Sigmoid colon (tissue), 7 donors: Measurements from ENCODE around the gene ABHD15. TPM values are rescaled to one million over a fixed set of nuclear protein-coding genes. Genes with fewer than 3 reads are reported as not detected.
A peak's percentile ranks its signal among the peaks of the same experiment; 100 is the strongest.

Experiments used
- DNase-seq: peaks from one replicate; pipeline ENCODE4 v3.0.0-alpha.2; 2019
- H3K27ac ChIP-seq, 4 donors: fragments of 200-600 bp; sonication (generic); one replicate each; pipeline ENCODE4 v1.5.1; 2016 to 2019; ENCODE audit warnings: mild to moderate bottlenecking in 1 of 4
- H3K27me3 ChIP-seq, 3 donors: fragments of 200-600 bp; sonication (generic); one replicate each; pipeline ENCODE4 v1.5.1; 2019; ENCODE audit warnings: mild to moderate bottlenecking in 1 of 3
- H3K36me3 ChIP-seq, 4 donors: fragments of 200-600 bp; sonication (generic); one replicate each; pipeline ENCODE4 v1.5.1; 2016 to 2019
- H3K4me1 ChIP-seq, 4 donors: fragments of 200-600 bp; sonication (generic); one replicate each; pipeline ENCODE4 v1.5.1; 2017 to 2019
- H3K4me3 ChIP-seq, 4 donors: fragments of 200-600 bp; sonication (generic); one replicate each; pipeline ENCODE4 v1.5.1; 2017 to 2019; ENCODE audit warnings: mild to moderate bottlenecking in 2 of 4, moderate library complexity in 1 of 4
- H3K9me3 ChIP-seq, 4 donors: fragments of 200-600 bp in 3 of 4; sonication (generic) in 3 of 4; one replicate each; pipeline versions ENCODE4 v1.5.1 to v1.6.1; 2013 to 2019
- CTCF ChIP-seq, 4 experiments: fragments of 450-650 bp in 3 of 4; fragments of 200-600 bp in 1 of 4; IDR thresholded peaks; one replicate each; pipeline ENCODE4 v1.5.1; 2016 to 2019; ENCODE audit warnings: antibody characterized with exemption in 4 of 4, mild to moderate bottlenecking in 3 of 4, moderate library complexity in 2 of 4
- EP300 ChIP-seq, 4 donors: sonication (generic); formaldehyde crosslinking; IDR thresholded peaks; one replicate each; pipeline ENCODE4 v1.6.1; 2017; ENCODE audit warnings: antibody characterized with exemption in 4 of 4
- POLR2A ChIP-seq, 2 donors: fragments of 450-650 bp; IDR thresholded peaks; one replicate each; pipeline ENCODE4 v1.6.1; 2016; ENCODE audit warnings: antibody characterized with exemption in 2 of 2, mild to moderate bottlenecking in 2 of 2, moderate library complexity in 2 of 2
- POLR2AphosphoS5 ChIP-seq, 4 donors: sonication (generic); formaldehyde crosslinking; IDR thresholded peaks; one replicate each; pipeline ENCODE4 v1.6.1; 2017; ENCODE audit warnings: antibody characterized with exemption in 4 of 4
- WGBS, 2 donors: extraction: QIAGEN DNeasy Blood & Tissue Kit; methylation state at CpG; one replicate each; pipeline ENCODE4 v1.1.7; 2013; 5-methylcytosine and 5-hydroxymethylcytosine counted together
- intact Hi-C: fragments of 100-400 bp; cut with DNase I; formaldehyde crosslinking; loops from one replicate; pipeline ENCODE4 v1.15.1; 2023
- polyA plus RNA-seq, 3 donors: library from polyadenylated mRNA; stranded (reverse); fragments of 200-250 nt; gene quantifications; one replicate each; pipeline ENCODE4 v1.2.3, GENCODE V29; 2013
- total RNA-seq, 4 donors: library from RNA; depleted of rRNA; stranded (reverse); fragments of >200 nt; gene quantifications; one replicate each; pipeline ENCODE4 v1.1.0, GENCODE V29; 2016
- donor health status: healthy with polysubstance abuse.
- donor health status: Bipolar disorder and iron deficiency.
- donor health status: healthy.

The ABHD15 gene
- total and polyA plus RNA-seq, 7 donors = 4.1 to 10.8 (median 5.4) TPM

- 15 to 23% methylated on average over 13 of the region's 13 CpGs for WGBS, 2 donors
- H3K9me3 ChIP-seq = no peaks in the 10 kb centered on the region
- no peaks in the 10 kb centered on the region for H3K27me3 ChIP-seq
- intact Hi-C loops = loop anchor here (1.0 to 10.0 kb wide), 2 partner anchors 23 to 151 kb away; no protein-coding TSS in a partner anchor
- H3K4me3 ChIP-seq = peak overlapping the region; percentile 12 to 40 (median 23)
- H3K36me3 ChIP-seq = no peaks in the 10 kb centered on the region
- peak; percentile 70 for DNase-seq
- TF ChIP-seq CTCF (IDR thresholded peaks at IDR 0.05) = no peak
- TF ChIP-seq EP300 (IDR thresholded peaks at IDR 0.05) = no peak
- TF ChIP-seq POLR2AphosphoS5 (IDR thresholded peaks at IDR 0.05) = no peak
- TF ChIP-seq POLR2A (IDR thresholded peaks at IDR 0.05) = no peak
- H3K4me1 ChIP-seq = peaks cover 0 to 64% (median 61%) of the 10 kb centered on the region in 4 donors
- peak overlapping the region in 3 of 4 donors; percentile 12 to 69 (median 44) for H3K27ac ChIP-seq
These were observed 47.0 kb upstream of the ABHD15 start for GRCh38 chr17:29613856-29614255.

- H3K27ac ChIP-seq = peak overlapping the region; percentile 12 to 69 (median 32)
- no peak for TF ChIP-seq POLR2A (IDR thresholded peaks at IDR 0.05)
- peak; percentile 35 to 67 (median 52) for TF ChIP-seq POLR2AphosphoS5 (IDR thresholded peaks at IDR 0.05)
- TF ChIP-seq EP300 (IDR thresholded peaks at IDR 0.05) = no peak
- peak; percentile 70 to 78 (median 74) for TF ChIP-seq CTCF (IDR thresholded peaks at IDR 0.05)
- no peaks in the 10 kb centered on the region for H3K27me3 ChIP-seq
- no peaks in the 10 kb centered on the region for H3K9me3 ChIP-seq
- no peaks in the 10 kb centered on the region for H3K36me3 ChIP-seq
- DNase-seq = peak; percentile 98
- peak overlapping the region; percentile 12 to 40 (median 23) for H3K4me3 ChIP-seq
- peaks cover 0 to 60% (median 57%) of the 10 kb centered on the region in 4 donors for H3K4me1 ChIP-seq
- WGBS, 2 donors = 1% methylated on average over 50 of the region's 50 CpGs
- intact Hi-C loops = loop anchor here (1.0 to 10.0 kb wide), 2 partner anchors 22 to 151 kb away; no protein-coding TSS in a partner anchor
These were observed 46.6 kb upstream of the ABHD15 start for GRCh38 chr17:29613352-29613837.

- Histone ChIP-seq H3K4me3 (peak overlapping the region in 3 of 4 donors; percentile 19 to 40 (median 27)), H3K9me3 (no peaks in the 10 kb centered on the region), H3K36me3 (no peaks in the 10 kb centered on the region), H3K27ac (peak overlapping the region in 3 of 4 donors; percentile 20 to 69 (median 44)), H3K27me3 (no peaks in the 10 kb centered on the region), H3K4me1 (peaks cover 0 to 52% (median 50%) of the 10 kb centered on the region in 4 donors)
- peak; percentile 61 for DNase-seq
- TF ChIP-seq POLR2AphosphoS5 (IDR thresholded peaks at IDR 0.05) = no peak
- TF ChIP-seq EP300 (IDR thresholded peaks at IDR 0.05) = no peak
- no peak for TF ChIP-seq POLR2A (IDR thresholded peaks at IDR 0.05)
- TF ChIP-seq CTCF (IDR thresholded peaks at IDR 0.05) = no peak
- 44 to 74% methylated on average over 85 of the region's 85 CpGs for WGBS, 2 donors
- intact Hi-C loops = loop anchor here (1.0 to 10.0 kb wide), 2 partner anchors 21 to 152 kb away; no protein-coding TSS in a partner anchor
These were observed 45.8 kb upstream of the ABHD15 start for GRCh38 chr17:29612404-29613280.

GRCh38 chr17:29612094-29612403, 45.2 kb upstream of the ABHD15 start:
- 94 to 95% methylated on average over 12 of the region's 12 CpGs for WGBS, 2 donors
- Histone ChIP-seq H3K4me3 (no peak overlapping the region), H3K27ac (no peak overlapping the region), H3K4me1 (peaks cover 0 to 46% (median 44%) of the 10 kb centered on the region in 4 donors), H3K36me3 (no peaks in the 10 kb centered on the region), H3K9me3 (no peaks in the 10 kb centered on the region), H3K27me3 (no peaks in the 10 kb centered on the region)
- intact Hi-C loops = loop anchor here (10.0 kb wide), 1 partner anchor 153 kb away; no protein-coding TSS in a partner anchor
- TF ChIP-seq POLR2AphosphoS5 (IDR thresholded peaks at IDR 0.05) = no peak
- TF ChIP-seq POLR2A (IDR thresholded peaks at IDR 0.05) = no peak
- no peak for TF ChIP-seq CTCF (IDR thresholded peaks at IDR 0.05)
- no peak for TF ChIP-seq EP300 (IDR thresholded peaks at IDR 0.05)
- DNase-seq = peak; percentile 67
